ENCODE data around the gene ALB. TPM values are rescaled to one million over a fixed set of nuclear protein-coding genes. Genes with fewer than 3 reads are reported as not detected.

Gene ALB
- total and polyA plus RNA-seq, 2 donors (not counting 1 experiment from before 2014, with no cell fraction given): 0.03 TPM; not detected in 1

- H3K27me3 ChIP-seq (ENCODE audit: control insufficient read depth, insufficient read depth, low read length): no peaks in the 10 kb centered on the region
- DNase-seq (ENCODE audit: low read depth in 2 of 2): no peak
- no peak overlapping the region for H3K4me2 ChIP-seq (ENCODE audit: extremely low read depth, insufficient read depth, low read length)
- H3K79me2 ChIP-seq (ENCODE audit: control insufficient read depth, insufficient read depth, low read length): no peaks in the 10 kb centered on the region
- no peak overlapping the region for H3K4me3 ChIP-seq (replicated peaks in 1 of 4; ENCODE audit: control extremely low read depth in 1 of 4, insufficient read depth in 1 of 4, low read depth in 3 of 4, low read length in 4 of 4)
- no peak overlapping the region for H3K9ac ChIP-seq (ENCODE audit: insufficient read depth, low read length)
- H3K36me3 ChIP-seq (ENCODE audit: control insufficient read depth, insufficient read depth, low read length): no peaks in the 10 kb centered on the region
- H3K27ac ChIP-seq (ENCODE audit: insufficient read depth, low read length): no peak overlapping the region
- TF ChIP-seq CTCF (conservative IDR thresholded peaks at IDR 0.05 in 1 of 2, IDR thresholded peaks at IDR 0.05 in 1 of 2; ENCODE audit: low read depth in 1 of 2, low read length in 2 of 2): no peak
- no peak for TF ChIP-seq EZH2 (IDR thresholded peaks at IDR 0.05; ENCODE audit: low read length, missing control alignments)
- no peaks in the 10 kb centered on the region for H3K4me1 ChIP-seq (ENCODE audit: control insufficient read depth, extremely low read depth, insufficient read depth, low read length)
- H2AFZ ChIP-seq (ENCODE audit: low read length): no peak overlapping the region
- no peaks in the 10 kb centered on the region for H3K9me3 ChIP-seq (ENCODE audit: control insufficient read depth, insufficient read depth, low read depth, low read length)
- no peaks in the 10 kb centered on the region for H4K20me1 ChIP-seq (ENCODE audit: control insufficient read depth, extremely low read depth, insufficient read depth, low read length)
Measured at GRCh38 chr4:73439991-73440390, 35.9 kb downstream of the ALB start.

- no peaks in the 10 kb centered on the region for H3K36me3 ChIP-seq (ENCODE audit: control insufficient read depth, insufficient read depth, low read length)
- no peaks in the 10 kb centered on the region for H3K79me2 ChIP-seq (ENCODE audit: control insufficient read depth, insufficient read depth, low read length)
- H2AFZ ChIP-seq (ENCODE audit: low read length): no peak overlapping the region
- no peak overlapping the region for H3K4me3 ChIP-seq (replicated peaks in 1 of 4; ENCODE audit: control extremely low read depth in 1 of 4, insufficient read depth in 1 of 4, low read depth in 3 of 4, low read length in 4 of 4)
- H3K4me2 ChIP-seq (ENCODE audit: extremely low read depth, insufficient read depth, low read length): no peak overlapping the region
- no peak overlapping the region for H3K9ac ChIP-seq (ENCODE audit: insufficient read depth, low read length)
- DNase-seq (ENCODE audit: low read depth in 2 of 2): no peak
- no peak overlapping the region for H3K27ac ChIP-seq (ENCODE audit: insufficient read depth, low read length)
- H3K27me3 ChIP-seq (ENCODE audit: control insufficient read depth, insufficient read depth, low read length): no peaks in the 10 kb centered on the region
- H3K9me3 ChIP-seq (ENCODE audit: control insufficient read depth, insufficient read depth, low read depth, low read length): no peaks in the 10 kb centered on the region
- no peaks in the 10 kb centered on the region for H3K4me1 ChIP-seq (ENCODE audit: control insufficient read depth, extremely low read depth, insufficient read depth, low read length)
- TF ChIP-seq CTCF (conservative IDR thresholded peaks at IDR 0.05 in 1 of 2, IDR thresholded peaks at IDR 0.05 in 1 of 2; ENCODE audit: low read depth in 1 of 2, low read length in 2 of 2): no peak
- no peak for TF ChIP-seq EZH2 (IDR thresholded peaks at IDR 0.05; ENCODE audit: low read length, missing control alignments)
- H4K20me1 ChIP-seq (ENCODE audit: control insufficient read depth, extremely low read depth, insufficient read depth, low read length): no peaks in the 10 kb centered on the region
Measured at GRCh38 chr4:73440653-73441052, 36.6 kb downstream of the ALB start.

- no peak for TF ChIP-seq EZH2 (IDR thresholded peaks at IDR 0.05; ENCODE audit: low read length, missing control alignments)
- no peak for TF ChIP-seq CTCF (conservative IDR thresholded peaks at IDR 0.05 in 1 of 2, IDR thresholded peaks at IDR 0.05 in 1 of 2; ENCODE audit: low read depth in 1 of 2, low read length in 2 of 2)
- H3K4me2 ChIP-seq (ENCODE audit: extremely low read depth, insufficient read depth, low read length): no peak overlapping the region
- no peaks in the 10 kb centered on the region for H3K27me3 ChIP-seq (ENCODE audit: control insufficient read depth, insufficient read depth, low read length)
- no peaks in the 10 kb centered on the region for H3K4me1 ChIP-seq (ENCODE audit: control insufficient read depth, extremely low read depth, insufficient read depth, low read length)
- H3K79me2 ChIP-seq (ENCODE audit: control insufficient read depth, insufficient read depth, low read length): no peaks in the 10 kb centered on the region
- H3K36me3 ChIP-seq (ENCODE audit: control insufficient read depth, insufficient read depth, low read length): no peaks in the 10 kb centered on the region
- DNase-seq (ENCODE audit: low read depth in 2 of 2): peak in 1 of 2 donors; percentile 16
- H2AFZ ChIP-seq (ENCODE audit: low read length): no peak overlapping the region
- no peak overlapping the region for H3K9ac ChIP-seq (ENCODE audit: insufficient read depth, low read length)
- H3K9me3 ChIP-seq (ENCODE audit: control insufficient read depth, insufficient read depth, low read depth, low read length): no peaks in the 10 kb centered on the region
- no peak overlapping the region for H3K27ac ChIP-seq (ENCODE audit: insufficient read depth, low read length)
- no peak overlapping the region for H3K4me3 ChIP-seq (replicated peaks in 1 of 4; ENCODE audit: control extremely low read depth in 1 of 4, insufficient read depth in 1 of 4, low read depth in 3 of 4, low read length in 4 of 4)
- H4K20me1 ChIP-seq (ENCODE audit: control insufficient read depth, extremely low read depth, insufficient read depth, low read length): no peaks in the 10 kb centered on the region
Measured at GRCh38 chr4:73442275-73442674, 38.2 kb downstream of the ALB start.
